ENCODE measurements around the gene PCDHA10.

PCDHA10 gene

GRCh38 chr5:140857177-140857986 lies 1.7 kb downstream of the PCDHA10 start:
- Histone ChIP-seq H3K4me1 (ENCODE audit: insufficient read depth, low read length, severe bottlenecking) (no peaks in the 10 kb centered on the region), H3F3A (ENCODE audit: insufficient read depth, low read length) (no peaks in the 10 kb centered on the region), H3K36me3 (ENCODE audit: insufficient read depth, low read length) (no peaks in the 10 kb centered on the region), H3K27me3 (ENCODE audit: insufficient read depth, low read length) (no peaks in the 10 kb centered on the region), H3K4me2 (ENCODE audit: low read length) (no peak overlapping the region), H3K9me3 (ENCODE audit: low read length) (no peaks in the 10 kb centered on the region), H3K4me3 (ENCODE audit: low read depth, low read length, poor library complexity, severe bottlenecking) (no peak overlapping the region), H3K9ac (ENCODE audit: low read length) (no peak overlapping the region), H2AFZ (ENCODE audit: low read length) (no peak overlapping the region), H3K79me2 (ENCODE audit: insufficient read depth, low read length) (no peaks in the 10 kb centered on the region), H3K9me2 (ENCODE audit: low read depth, low read length) (no peaks in the 10 kb centered on the region; the same call in 1 of the 2 replicates), H4K20me1 (ENCODE audit: insufficient read depth, low read length) (no peaks in the 10 kb centered on the region), H3K27ac (ENCODE audit: low read depth, low read length, poor library complexity, severe bottlenecking) (no peak overlapping the region)
- TF ChIP-seq EZH2 (IDR thresholded peaks at IDR 0.05; ENCODE audit: borderline replicate concordance, low read length): no peak
- TF ChIP-seq, protein P1, sequence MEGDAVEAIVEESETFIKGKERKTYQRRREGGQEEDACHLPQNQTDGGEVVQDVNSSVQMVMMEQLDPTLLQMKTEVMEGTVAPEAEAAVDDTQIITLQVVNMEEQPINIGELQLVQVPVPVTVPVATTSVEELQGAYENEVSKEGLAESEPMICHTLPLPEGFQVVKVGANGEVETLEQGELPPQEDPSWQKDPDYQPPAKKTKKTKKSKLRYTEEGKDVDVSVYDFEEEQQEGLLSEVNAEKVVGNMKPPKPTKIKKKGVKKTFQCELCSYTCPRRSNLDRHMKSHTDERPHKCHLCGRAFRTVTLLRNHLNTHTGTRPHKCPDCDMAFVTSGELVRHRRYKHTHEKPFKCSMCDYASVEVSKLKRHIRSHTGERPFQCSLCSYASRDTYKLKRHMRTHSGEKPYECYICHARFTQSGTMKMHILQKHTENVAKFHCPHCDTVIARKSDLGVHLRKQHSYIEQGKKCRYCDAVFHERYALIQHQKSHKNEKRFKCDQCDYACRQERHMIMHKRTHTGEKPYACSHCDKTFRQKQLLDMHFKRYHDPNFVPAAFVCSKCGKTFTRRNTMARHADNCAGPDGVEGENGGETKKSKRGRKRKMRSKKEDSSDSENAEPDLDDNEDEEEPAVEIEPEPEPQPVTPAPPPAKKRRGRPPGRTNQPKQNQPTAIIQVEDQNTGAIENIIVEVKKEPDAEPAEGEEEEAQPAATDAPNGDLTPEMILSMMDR (IDR thresholded peaks at IDR 0.05; ENCODE audit: low read length): no peak

GRCh38 chr5:140857987-140858240 lies 2.2 kb downstream of the PCDHA10 start:
- H3K4me1 ChIP-seq (ENCODE audit: insufficient read depth, low read length, severe bottlenecking): no peaks in the 10 kb centered on the region
- no peaks in the 10 kb centered on the region for H3K79me2 ChIP-seq (ENCODE audit: insufficient read depth, low read length)
- no peak overlapping the region for H3K27ac ChIP-seq (ENCODE audit: low read depth, low read length, poor library complexity, severe bottlenecking)
- H3K9me2 ChIP-seq (ENCODE audit: low read depth, low read length): no peaks in the 10 kb centered on the region; the same call in 1 of the 2 replicates
- TF ChIP-seq EZH2 (IDR thresholded peaks at IDR 0.05; ENCODE audit: borderline replicate concordance, low read length): no peak
- TF ChIP-seq, protein P1 (IDR thresholded peaks at IDR 0.05; ENCODE audit: low read length): no peak
- H3F3A ChIP-seq (ENCODE audit: insufficient read depth, low read length): no peaks in the 10 kb centered on the region
- H2AFZ ChIP-seq (ENCODE audit: low read length): no peak overlapping the region
- no peaks in the 10 kb centered on the region for H4K20me1 ChIP-seq (ENCODE audit: insufficient read depth, low read length)
- no peaks in the 10 kb centered on the region for H3K9me3 ChIP-seq (ENCODE audit: low read length)
- no peak overlapping the region for H3K4me3 ChIP-seq (ENCODE audit: low read depth, low read length, poor library complexity, severe bottlenecking)
- H3K36me3 ChIP-seq (ENCODE audit: insufficient read depth, low read length): no peaks in the 10 kb centered on the region
- H3K9ac ChIP-seq (ENCODE audit: low read length): no peak overlapping the region
- H3K27me3 ChIP-seq (ENCODE audit: insufficient read depth, low read length): no peaks in the 10 kb centered on the region
- no peak overlapping the region for H3K4me2 ChIP-seq (ENCODE audit: low read length)

DNA sequence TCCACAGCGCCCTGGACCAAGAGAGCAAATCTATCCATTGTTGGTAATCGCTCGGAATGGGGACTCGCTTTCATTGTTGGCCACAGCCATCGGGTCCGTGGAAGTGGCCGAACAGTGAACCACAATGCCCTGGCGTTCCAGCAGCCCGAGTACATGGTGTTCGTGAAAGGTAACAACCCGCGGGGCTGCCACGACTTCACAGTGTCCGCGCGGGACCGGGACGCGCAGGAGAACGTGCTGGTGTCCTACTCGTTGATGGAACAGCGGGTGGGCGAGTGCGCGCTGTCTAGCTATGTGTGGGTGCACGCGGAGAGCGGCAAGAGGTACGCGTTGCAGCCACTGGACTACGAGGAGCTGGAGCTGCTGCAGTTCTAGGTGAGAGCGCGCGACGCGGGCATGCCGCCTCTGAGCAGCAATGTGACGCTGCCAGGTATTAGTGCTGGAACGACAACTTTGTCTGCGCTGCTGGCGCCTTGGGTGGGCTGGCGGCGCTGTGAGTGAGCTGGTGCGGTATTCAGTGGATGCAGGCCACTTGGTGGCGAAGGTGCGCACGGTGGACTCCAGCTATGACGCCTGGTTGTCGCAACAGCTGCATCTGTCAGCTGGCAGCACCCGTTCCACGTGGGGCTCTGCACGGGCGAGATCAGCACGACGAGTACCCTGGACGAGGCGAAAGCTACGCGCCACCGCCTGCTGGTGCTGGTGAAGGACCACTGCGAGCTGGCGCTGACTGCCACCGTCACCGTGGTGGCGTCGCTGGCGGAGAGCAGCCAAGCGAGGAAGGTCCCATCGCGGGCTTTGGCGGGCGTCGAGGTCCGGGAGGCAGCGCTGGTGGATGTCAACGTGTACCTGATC lies 7.0 kb downstream of the PCDHA10 start:
- Histone ChIP-seq H2AFZ (ENCODE audit: low read length) (no peak overlapping the region), H3K79me2 (ENCODE audit: insufficient read depth, low read length) (no peaks in the 10 kb centered on the region), H4K20me1 (ENCODE audit: insufficient read depth, low read length) (no peaks in the 10 kb centered on the region), H3K4me3 (ENCODE audit: low read depth, low read length, poor library complexity, severe bottlenecking) (no peak overlapping the region), H3K27me3 (ENCODE audit: insufficient read depth, low read length) (no peaks in the 10 kb centered on the region), H3K9me3 (ENCODE audit: low read length) (no peaks in the 10 kb centered on the region), H3F3A (ENCODE audit: insufficient read depth, low read length) (no peaks in the 10 kb centered on the region), H3K36me3 (ENCODE audit: insufficient read depth, low read length) (no peaks in the 10 kb centered on the region), H3K4me2 (ENCODE audit: low read length) (no peak overlapping the region), H3K9ac (ENCODE audit: low read length) (no peak overlapping the region), H3K4me1 (ENCODE audit: insufficient read depth, low read length, severe bottlenecking) (no peaks in the 10 kb centered on the region), H3K9me2 (ENCODE audit: low read depth, low read length) (no peaks in the 10 kb centered on the region; the same call in 1 of the 2 replicates), H3K27ac (ENCODE audit: low read depth, low read length, poor library complexity, severe bottlenecking) (no peak overlapping the region)
- TF ChIP-seq, protein P1 (IDR thresholded peaks at IDR 0.05; ENCODE audit: low read length): no peak
- TF ChIP-seq EZH2 (IDR thresholded peaks at IDR 0.05; ENCODE audit: borderline replicate concordance, low read length): no peak

Measured in OCI-LY1 (cell line).